Fibroblast of skin of back (primary cell): ENCODE data around the gene RAD51. TPM values are rescaled to one million over a fixed set of nuclear protein-coding genes. Genes with fewer than 3 reads are reported as not detected.
A peak's percentile ranks its signal among the peaks of the same experiment; 100 is the strongest.
"Not testable (repeated sequence)": the region's sequence is repeated elsewhere in the genome, so short reads cannot be mapped to it uniquely, and the experiment has no call there.

Source experiments
- DNase-seq: peaks from one replicate; pipeline ENCODE4 v3.0.0-alpha.2; 2013
- polyA plus RNA-seq, 2 experiments: library from polyadenylated mRNA; unstranded; fragments of 120-200 nt; gene quantifications; one replicate each; pipeline ENCODE4 v1.2.1, GENCODE V29; 2013; ENCODE audit not compliant: insufficient read length in 2 of 2

RAD51 gene
- polyA plus RNA-seq (2013, experiment 1 of 2; ENCODE audit: insufficient read length) = 24.1 TPM
- 2.7 TPM for polyA plus RNA-seq (2013, experiment 2 of 2; ENCODE audit: insufficient read length)

DNA sequence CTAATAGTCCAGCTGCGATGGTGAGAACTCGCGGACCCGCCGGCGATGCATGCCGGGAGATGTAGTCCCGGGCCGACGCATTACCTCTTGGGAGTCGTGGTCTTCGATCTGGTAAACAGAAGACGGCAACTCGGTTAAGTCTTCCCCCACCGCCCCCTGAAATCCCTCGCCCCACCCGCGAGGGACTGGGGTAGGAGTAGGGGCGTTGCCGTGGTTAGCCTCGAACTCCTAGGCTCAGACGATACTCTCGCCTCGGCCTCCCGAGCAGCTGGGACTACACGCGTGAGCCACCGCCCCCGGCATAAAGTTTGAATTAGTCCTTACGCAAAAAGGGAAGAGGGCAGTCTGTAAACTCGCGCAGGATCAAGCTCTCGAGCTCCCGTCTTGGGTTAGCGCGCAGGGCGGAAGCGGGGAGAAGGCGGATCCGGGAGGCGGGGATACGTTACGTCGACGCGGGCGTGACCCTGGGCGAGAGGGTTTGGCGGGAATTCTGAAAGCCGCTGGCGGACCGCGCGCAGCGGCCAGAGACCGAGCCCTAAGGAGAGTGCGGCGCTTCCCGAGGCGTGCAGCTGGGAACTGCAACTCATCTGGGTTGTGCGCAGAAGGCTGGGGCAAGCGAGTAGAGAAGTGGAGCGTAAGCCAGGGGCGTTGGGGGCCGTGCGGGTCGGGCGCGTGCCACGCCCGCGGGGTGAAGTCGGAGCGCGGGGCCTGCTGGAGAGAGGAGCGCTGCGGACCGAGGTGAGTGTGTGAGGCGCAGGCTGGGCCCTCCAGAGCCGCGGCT is at the start of gene RAD51:
TSS of gene RAD51 (plus strand) at position 487 of the 781 bp plus-strand sequence. CDS start 3,585 bp downstream, outside the sequence.
- peak; percentile 96 for DNase-seq

- DNase-seq = no peak
These were observed 47.5 kb upstream of the RAD51 start for GRCh38 chr15:40647523-40647922.

- no peak for DNase-seq
These were observed 44.5 kb upstream of the RAD51 start for GRCh38 chr15:40650479-40650878.

- DNase-seq = no peak
These were observed 34.3 kb upstream of the RAD51 start for GRCh38 chr15:40660686-40661085.

- no peak for DNase-seq
These were observed 30.1 kb upstream of the RAD51 start for GRCh38 chr15:40664909-40665308.

GRCh38 chr15:40676290-40676689 is 18.7 kb upstream of the RAD51 start:
- not testable (repeated sequence) for DNase-seq

- not testable (repeated sequence) for DNase-seq
These were observed 18.1 kb upstream of the RAD51 start for GRCh38 chr15:40676906-40677305.

- no peak for DNase-seq
These were observed 14.8 kb upstream of the RAD51 start for GRCh38 chr15:40680151-40680550.

GRCh38 chr15:40680959-40681358 is 14.0 kb upstream of the RAD51 start:
- not testable (repeated sequence) for DNase-seq

- no peak for DNase-seq
These were observed 10.6 kb upstream of the RAD51 start for GRCh38 chr15:40684381-40684780.

DNA sequence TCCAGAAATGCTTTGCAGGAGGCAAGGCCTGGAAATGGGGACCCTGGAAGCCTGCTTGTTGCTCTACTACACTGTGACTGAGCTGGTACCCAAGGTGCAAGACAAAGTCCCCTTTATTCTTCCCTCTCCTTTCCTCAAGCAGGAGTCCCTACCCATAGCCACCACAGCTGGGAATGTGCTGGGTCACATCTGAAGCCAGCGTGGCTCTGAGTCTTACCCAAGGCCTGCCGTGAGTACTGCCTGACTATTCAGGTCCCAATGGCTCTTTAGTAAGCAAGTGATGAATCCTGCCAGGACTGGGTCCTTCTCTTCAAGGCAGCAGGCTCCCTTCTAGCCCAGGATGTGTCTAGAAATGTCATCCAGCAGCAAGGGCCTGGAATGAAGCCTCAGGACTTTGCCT is 9.6 kb upstream of the RAD51 start:
- DNase-seq = no peak

DNA sequence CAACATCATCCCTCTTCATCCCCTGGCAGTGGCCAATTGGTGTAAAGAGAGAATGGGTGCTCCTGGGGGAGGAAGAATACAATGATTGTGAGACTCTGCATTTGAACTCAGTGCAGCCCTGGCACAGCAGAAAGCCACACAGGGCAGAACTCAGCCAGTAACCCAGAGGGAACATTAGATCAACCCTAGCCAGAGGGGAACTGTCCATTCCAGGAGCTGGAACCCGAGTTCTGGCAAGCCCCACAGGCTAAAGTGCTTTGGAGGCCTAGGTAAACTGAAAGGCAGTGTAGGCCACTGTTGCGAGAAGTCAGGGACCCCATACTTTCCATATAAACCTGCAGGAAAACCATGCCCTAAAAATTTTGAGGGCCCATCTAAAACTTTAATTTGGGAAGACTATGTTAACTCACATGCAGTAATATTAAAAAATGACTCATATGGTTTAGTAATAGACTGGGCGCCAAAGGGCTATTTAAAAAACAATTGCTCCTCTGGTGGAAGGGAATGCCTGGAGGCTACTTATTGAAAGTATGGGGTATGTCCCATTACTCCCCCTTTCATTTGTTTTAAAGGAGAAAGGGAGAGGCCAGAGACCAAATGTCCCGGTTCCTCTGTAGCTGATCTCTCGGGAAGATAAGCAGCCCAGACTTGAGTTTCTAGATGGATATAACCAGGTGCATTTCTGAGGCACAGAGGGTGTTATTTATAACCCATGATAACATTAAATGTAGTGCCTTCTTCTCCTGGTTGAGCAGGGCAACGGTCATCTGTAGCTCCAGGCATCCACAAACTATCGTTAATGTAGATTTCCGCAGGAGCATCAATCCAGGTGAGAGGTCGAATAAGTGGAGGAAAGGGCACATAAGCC is 5.8 kb upstream of the RAD51 start:
- DNase-seq = no peak

- DNase-seq = no peak
These were observed 3.2 kb upstream of the RAD51 start for GRCh38 chr15:40691737-40692136.

DNA sequence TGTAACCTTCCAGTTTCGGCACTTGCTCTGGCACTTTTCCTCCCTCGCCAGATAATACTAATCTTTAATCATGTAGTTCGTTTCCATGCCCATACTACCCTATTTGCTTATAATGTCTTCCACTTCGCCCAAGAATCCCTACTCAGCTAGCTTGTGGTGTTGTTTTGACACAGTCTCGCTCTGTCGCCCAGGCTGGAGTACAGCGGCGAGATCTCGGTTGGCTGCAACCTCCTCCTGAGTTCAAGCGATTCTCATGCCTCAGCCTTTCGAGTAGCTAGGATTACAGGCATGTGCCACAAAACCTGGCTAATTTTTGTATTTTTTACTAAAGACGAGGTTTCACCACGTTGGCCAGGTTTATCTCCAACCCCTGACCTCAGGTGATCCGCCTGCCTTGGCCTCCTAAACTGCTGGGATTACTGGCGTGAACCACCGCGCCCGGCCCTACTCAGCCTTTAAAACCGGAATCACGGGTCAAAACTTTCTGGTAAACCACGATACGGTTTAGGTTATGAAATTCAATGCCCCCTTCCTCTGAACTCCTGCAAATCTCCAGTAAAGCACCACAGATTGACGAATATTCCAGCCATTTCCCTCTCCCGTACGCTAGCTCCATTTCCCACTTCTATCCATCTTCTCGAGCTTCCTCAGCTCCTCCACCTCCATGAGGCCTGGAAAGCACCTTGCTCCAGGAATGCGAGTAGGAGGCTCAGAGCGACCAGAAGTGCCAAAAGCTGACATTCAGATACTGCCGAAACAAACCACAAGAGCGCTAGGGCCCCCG is 878 bp upstream of the RAD51 start:
- no peak for DNase-seq

GRCh38 chr15:40695469-40695890 is 506 bp downstream of the RAD51 start:
- peak; percentile 16 for DNase-seq

DNA sequence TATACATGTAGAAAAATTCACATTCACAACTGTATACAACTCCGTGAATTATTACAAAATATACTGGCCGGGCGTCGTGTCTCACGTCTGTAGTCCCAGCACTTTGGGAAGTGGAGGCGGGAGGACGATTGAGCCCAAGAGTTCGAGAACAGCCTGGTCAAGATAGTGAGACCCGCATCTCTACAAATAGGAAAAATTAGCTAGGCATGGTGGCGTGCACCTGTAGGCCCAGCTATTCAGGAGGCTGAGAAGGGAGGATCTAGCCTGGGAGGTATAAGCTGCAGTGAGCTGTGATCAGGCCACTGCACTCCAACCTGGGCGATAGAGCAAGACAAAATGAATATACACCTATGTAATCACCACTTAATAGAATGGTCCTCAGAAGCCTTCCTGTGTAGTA is 1.3 kb downstream of the RAD51 start:
- no peak for DNase-seq

- no peak for DNase-seq
These were observed 2.9 kb downstream of the RAD51 start for GRCh38 chr15:40697916-40698315.

- no peak for DNase-seq
These were observed 7.1 kb downstream of the RAD51 start for GRCh38 chr15:40702077-40702476.

DNA sequence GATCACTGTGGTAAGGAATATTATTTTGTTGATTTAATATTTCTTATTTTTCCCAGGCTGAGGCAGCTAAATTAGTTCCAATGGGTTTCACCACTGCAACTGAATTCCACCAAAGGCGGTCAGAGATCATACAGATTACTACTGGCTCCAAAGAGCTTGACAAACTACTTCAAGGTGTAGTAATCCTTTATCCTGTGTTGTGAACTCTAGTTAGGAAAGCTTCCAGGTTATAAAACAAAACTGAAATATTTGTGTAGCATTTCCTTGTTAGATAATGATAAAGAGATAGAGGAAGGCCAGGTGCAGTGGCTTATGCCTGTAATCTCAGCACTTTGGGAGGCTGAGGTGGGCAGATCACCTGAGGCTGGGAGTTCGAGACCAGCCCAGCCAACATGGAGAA is 11.1 kb downstream of the RAD51 start:
- no peak for DNase-seq

GRCh38 chr15:40714144-40714543 is 19.2 kb downstream of the RAD51 start:
- no peak for DNase-seq

GRCh38 chr15:40716165-40716564 is 21.2 kb downstream of the RAD51 start:
- no peak for DNase-seq

DNA sequence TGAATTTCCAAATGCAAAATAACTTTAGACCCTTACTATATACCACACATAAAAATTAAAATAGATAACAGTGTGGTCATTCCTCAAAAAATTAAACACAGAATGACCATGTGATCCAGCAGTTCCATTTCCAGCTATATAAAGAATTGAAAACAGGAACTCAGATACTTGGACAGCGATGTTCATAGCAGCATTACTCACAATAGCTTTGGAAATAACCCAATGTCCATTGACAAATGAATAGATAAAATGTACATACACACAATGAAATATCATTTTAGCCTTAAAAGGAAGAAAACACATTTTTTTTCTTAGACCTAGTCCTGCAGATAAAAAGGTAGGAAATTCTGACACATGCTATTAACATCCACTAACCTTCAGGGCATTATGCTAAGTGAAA is 26.7 kb downstream of the RAD51 start:
- no peak for DNase-seq

- no peak for DNase-seq
These were observed 27.4 kb downstream of the RAD51 start for GRCh38 chr15:40722354-40722753.
